ENCODE data around the gene NDUFS8. TPM values are rescaled to one million over a fixed set of nuclear protein-coding genes. Genes with fewer than 3 reads are reported as not detected.

NDUFS8 gene
- total RNA-seq, 4 donors from 2014 or later: 69.8 to 143 (median 80.2) TPM

- TF ChIP-seq, protein P1, sequence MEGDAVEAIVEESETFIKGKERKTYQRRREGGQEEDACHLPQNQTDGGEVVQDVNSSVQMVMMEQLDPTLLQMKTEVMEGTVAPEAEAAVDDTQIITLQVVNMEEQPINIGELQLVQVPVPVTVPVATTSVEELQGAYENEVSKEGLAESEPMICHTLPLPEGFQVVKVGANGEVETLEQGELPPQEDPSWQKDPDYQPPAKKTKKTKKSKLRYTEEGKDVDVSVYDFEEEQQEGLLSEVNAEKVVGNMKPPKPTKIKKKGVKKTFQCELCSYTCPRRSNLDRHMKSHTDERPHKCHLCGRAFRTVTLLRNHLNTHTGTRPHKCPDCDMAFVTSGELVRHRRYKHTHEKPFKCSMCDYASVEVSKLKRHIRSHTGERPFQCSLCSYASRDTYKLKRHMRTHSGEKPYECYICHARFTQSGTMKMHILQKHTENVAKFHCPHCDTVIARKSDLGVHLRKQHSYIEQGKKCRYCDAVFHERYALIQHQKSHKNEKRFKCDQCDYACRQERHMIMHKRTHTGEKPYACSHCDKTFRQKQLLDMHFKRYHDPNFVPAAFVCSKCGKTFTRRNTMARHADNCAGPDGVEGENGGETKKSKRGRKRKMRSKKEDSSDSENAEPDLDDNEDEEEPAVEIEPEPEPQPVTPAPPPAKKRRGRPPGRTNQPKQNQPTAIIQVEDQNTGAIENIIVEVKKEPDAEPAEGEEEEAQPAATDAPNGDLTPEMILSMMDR (IDR thresholded peaks at IDR 0.05; ENCODE audit: low read depth): no peak
Measured at GRCh38 chr11:68036717-68037239, 6.3 kb downstream of the NDUFS8 start.

DNA sequence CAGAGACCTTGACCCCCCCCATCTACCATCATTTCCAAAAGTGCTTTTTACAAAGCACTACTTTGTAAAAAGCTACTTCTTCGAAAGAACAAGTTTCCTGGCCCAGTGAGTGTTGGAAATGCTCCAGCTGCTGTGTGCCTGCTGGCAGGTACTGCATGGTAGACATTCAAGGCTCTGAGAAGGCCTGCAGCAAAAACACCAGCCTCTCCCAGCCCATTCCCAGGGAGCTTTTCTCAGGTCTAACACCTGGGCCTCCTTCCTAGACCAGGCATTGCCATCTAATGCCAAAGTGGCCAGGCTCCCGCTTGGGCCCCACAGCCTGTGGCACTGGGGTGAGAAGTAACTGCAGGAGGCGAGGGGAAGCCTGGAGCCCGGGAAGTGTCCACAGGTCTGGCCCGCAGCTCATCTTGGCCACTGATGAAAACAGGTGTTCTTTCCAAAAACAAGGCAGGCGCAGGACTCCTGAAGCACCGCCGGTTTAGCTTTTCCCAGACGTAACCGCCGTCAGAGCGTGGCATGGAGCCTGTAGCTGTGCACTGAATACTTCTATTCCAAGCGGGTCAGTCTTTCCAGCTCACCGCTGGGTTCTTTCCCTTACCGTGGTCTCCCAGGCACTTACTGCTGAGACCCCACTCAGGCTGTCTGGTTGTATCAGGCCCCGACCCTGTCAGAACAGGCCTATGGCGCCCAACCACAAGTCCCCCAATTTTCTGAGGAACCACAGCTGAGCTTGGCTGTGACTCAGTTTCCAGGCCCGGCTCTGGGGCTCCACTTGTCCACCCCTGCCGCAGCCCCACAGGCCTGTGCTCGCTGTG is 7.1 kb downstream of the NDUFS8 start:
- TF ChIP-seq, protein P1 (IDR thresholded peaks at IDR 0.05; ENCODE audit: low read depth): no peak

DNA sequence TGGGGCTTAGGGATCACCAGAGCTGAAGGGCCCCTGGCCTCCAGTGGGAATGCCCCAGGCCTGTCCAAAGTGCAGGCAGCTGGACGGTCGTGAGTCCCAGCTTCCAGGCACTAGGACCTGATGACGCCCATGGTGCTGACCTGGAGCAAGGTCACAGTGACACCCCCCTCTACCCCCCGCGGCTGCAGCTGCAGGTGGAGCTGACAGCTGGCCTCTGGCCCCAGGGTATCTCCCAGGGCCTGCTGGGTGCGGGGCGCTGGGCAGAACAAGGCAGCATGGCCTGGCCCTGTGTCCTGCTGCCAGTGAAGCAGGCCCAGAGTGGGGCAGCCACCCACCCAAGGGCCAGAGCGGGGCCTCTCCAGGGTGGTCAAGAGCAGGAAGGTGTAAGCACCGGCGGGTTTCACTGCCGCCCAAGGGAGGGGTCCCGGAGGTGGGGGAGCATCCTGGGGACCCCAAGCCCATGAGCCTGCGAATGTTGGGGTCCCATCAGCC is 7.8 kb downstream of the NDUFS8 start:
- TF ChIP-seq, protein P1 (IDR thresholded peaks at IDR 0.05; ENCODE audit: low read depth): no peak

DNA sequence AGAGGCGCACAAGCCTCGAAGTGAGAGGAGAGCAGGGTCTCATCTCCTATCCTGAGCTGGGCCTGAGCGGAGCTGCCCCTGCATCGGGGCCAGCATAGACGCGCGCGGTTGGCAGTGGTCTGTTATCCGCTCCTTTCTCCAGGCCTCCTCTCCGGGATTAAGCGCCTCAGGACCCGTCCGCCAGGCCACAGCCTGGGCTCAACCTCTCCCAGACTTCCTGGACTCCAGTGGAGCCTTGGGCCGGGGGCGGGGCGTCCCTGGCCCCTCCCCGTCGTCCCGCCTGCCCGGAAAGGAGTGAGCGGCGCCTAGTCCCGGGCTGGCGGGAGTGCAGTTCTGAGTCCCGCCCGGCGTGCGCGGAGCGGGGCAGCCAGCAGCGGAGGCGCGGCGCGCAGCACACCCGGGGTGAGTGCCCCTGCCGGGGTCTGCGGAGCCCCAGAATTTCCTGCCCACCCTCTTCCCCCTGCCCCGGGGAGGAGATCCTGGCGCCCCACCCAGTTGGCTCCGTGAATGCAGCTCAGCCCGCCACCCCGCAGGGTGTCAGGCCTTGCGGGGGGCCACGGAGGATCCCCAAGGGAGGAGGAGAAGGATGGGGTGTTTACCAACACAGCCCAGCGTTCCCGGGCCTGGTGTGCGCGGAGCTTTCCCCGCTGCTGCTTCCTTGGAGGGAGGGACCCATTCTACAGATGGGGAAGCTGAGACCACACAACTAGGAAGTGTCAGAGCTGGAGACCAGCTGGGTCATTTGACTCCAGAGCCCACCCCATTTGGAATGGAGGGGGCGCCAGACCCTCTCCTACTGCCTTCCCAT is 8.4 kb downstream of the NDUFS8 start, which contains the start of gene TCIRG1:
Gene TCIRG1, plus strand, starts transcription at position 308 of the 808 bp plus-strand sequence. CDS start 2,247 bp downstream, outside the sequence.
- TF ChIP-seq, protein P1 (IDR thresholded peaks at IDR 0.05; ENCODE audit: low read depth): no peak

DNA sequence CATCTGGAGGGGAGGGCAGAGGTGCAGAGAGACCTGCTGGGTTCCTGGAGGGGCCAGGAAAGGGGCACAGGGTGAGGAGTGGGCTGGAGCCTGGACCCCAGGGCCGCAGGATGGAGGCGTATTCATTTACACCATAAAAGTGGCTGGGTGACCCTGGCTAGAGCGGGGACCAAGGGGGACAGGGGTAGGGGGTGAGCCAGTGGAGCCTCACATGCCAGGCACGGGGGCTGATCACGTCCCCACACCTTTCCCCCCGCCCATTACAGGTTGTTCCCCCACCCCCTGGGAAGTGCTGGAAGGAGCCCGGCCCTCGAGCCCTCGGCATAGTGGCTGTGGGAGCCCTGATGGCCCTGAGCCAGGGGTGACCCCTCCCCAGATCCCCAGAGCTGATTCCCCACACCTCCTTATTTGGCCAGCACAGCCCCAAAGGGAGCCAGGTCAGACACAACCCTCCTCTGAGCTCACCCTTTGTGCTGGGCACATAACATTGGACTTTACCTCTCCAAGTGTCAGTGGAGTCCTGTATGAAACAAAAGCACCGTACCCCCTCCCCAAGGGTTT is 9.1 kb downstream of the NDUFS8 start:
- TF ChIP-seq, protein P1 (IDR thresholded peaks at IDR 0.05; ENCODE audit: low read depth): no peak

GRCh38 chr11:68040101-68040956 is 9.8 kb downstream of the NDUFS8 start:
- TF ChIP-seq, protein P1 (IDR thresholded peaks at IDR 0.05; ENCODE audit: low read depth): no peak
